Keratinocyte (primary cell): ENCODE results near the gene SLC9A7. TPM values are rescaled to one million over a fixed set of nuclear protein-coding genes. Genes with fewer than 3 reads are reported as not detected.

Experiments
- DNase-seq: peaks from one replicate; pipeline ENCODE4 v3.0.0-alpha.2; 2011; ENCODE audit warnings: low read depth, missing footprints, low spot score
- FAIRE-seq: peaks from 2 replicates; lab custom pipeline; 2011; peaks lifted over from hg19 to GRCh38; lab: Jason Lieb, UNC
- H2AFZ ChIP-seq: 2 replicates; pipeline ENCODE4 v1.6.0; 2012; ENCODE audit warnings: low read length, control low read depth, inconsistent platforms; ENCODE audit not compliant: control insufficient read depth
- H3K27ac ChIP-seq: 2 replicates; pipeline ENCODE4 v1.5.1; 2011; ENCODE audit warnings: low read length; ENCODE audit not compliant: control insufficient read depth, insufficient read depth
- H3K27me3 ChIP-seq: 3 replicates; pipeline ENCODE4 v1.6.0; 2011; ENCODE audit warnings: low read length; ENCODE audit not compliant: control insufficient read depth, insufficient read depth; ENCODE audit errors: extremely low read depth
- H3K36me3 ChIP-seq, 2 experiments: 2 replicates in 1 of 2; 3 replicates in 1 of 2; pipeline ENCODE4 v1.5.1; 2011; ENCODE audit warnings: low read length in 2 of 2, mild to moderate bottlenecking in 1 of 2; ENCODE audit not compliant: control insufficient read depth in 2 of 2, insufficient read depth in 2 of 2; ENCODE audit errors: extremely low read depth in 1 of 2
- H3K4me1 ChIP-seq: 3 replicates; pipeline ENCODE4 v1.5.1; 2011; ENCODE audit warnings: low read length; ENCODE audit not compliant: control insufficient read depth, insufficient read depth; ENCODE audit errors: extremely low read depth
- H3K4me2 ChIP-seq: 3 replicates; pipeline ENCODE4 v1.6.0; 2011; ENCODE audit warnings: low read depth, low read length; ENCODE audit not compliant: control insufficient read depth, insufficient read depth; ENCODE audit errors: extremely low read depth
- H3K4me3 ChIP-seq, 3 experiments: fragments of 200-600 bp in 1 of 3; sonication (generic) in 1 of 3; 2 replicates in 2 of 3; 3 replicates in 1 of 3; pipeline ENCODE4 v1.5.1; 2011 to 2016; ENCODE audit warnings: low read length in 3 of 3, mild to moderate bottlenecking in 3 of 3, control low read depth in 2 of 3, inconsistent platforms in 1 of 3, low read depth in 1 of 3, mixed read lengths in 1 of 3, mixed run types in 1 of 3, moderate library complexity in 1 of 3; ENCODE audit not compliant: control insufficient read depth in 2 of 3, insufficient read depth in 2 of 3; ENCODE audit errors: extremely low read depth in 1 of 3
- H3K79me2 ChIP-seq: 2 replicates; pipeline ENCODE4 v1.6.0; 2012; ENCODE audit warnings: low read length; ENCODE audit not compliant: control insufficient read depth, insufficient read depth
- H3K9ac ChIP-seq: 3 replicates; pipeline ENCODE4 v1.6.0; 2011; ENCODE audit warnings: low read length; ENCODE audit not compliant: control insufficient read depth, insufficient read depth; ENCODE audit errors: extremely low read depth
- H3K9me1 ChIP-seq: 3 replicates; pipeline ENCODE4 v1.6.0; 2011; ENCODE audit warnings: low read length; ENCODE audit not compliant: control insufficient read depth, insufficient read depth; ENCODE audit errors: extremely low read depth
- H3K9me3 ChIP-seq: 2 replicates; pipeline ENCODE4 v1.5.1; 2012; ENCODE audit warnings: low read depth, low read length; ENCODE audit not compliant: control insufficient read depth
- H4K20me1 ChIP-seq: 3 replicates; pipeline ENCODE4 v1.6.0; 2011; ENCODE audit warnings: low read length; ENCODE audit not compliant: control insufficient read depth, insufficient read depth; ENCODE audit errors: extremely low read depth
- EZH2 ChIP-seq: IDR thresholded peaks from one replicate; pipeline ENCODE4 v1.6.1; 2012; ENCODE audit warnings: inconsistent platforms, mild to moderate bottlenecking, low read length, moderate library complexity
- dilution Hi-C: fragments of 300-500 bp; cut with MboI; formaldehyde crosslinking; loops from one replicate; pipeline ENCODE4 v1.7.0; 2020; ENCODE audit warnings: low sequenced_read_pairs; ENCODE audit not compliant: extremely low pct_ligation_motif_present
- polyA plus RNA-seq, 5 experiments: library from polyadenylated mRNA; depleted of rRNA in 3 of 5; stranded (reverse) in 3 of 5; stranded (forward) in 1 of 5; unstranded in 1 of 5; fragments of >200 nt; gene quantifications; 1 replicate in 1 of 5; 2 replicates in 3 of 5; 3 replicates in 1 of 5; pipeline versions ENCODE4 v1.2.1 to v1.2.3, GENCODE V29; 2011 to 2012; ENCODE audit warnings: missing spikeins in 2 of 5, low read depth in 1 of 5, low replicate concordance in 1 of 5
- TF ChIP-seq, protein P1 (sequence below), 3 experiments: IDR thresholded peaks in 1 of 3; conservative IDR thresholded peaks in 1 of 3; optimal IDR thresholded peaks in 1 of 3; 2 replicates in 2 of 3; 3 replicates in 1 of 3; pipeline versions ENCODE3 to v1.5.1; 2011; ENCODE audit warnings: low read length in 3 of 3, mild to moderate bottlenecking in 3 of 3, moderate library complexity in 2 of 3, control low read depth in 1 of 3, inconsistent platforms in 1 of 3; ENCODE audit not compliant: insufficient read depth in 2 of 3; ENCODE audit errors: extremely low read depth in 1 of 3

The SLC9A7 gene
- polyA plus RNA-seq, 1 donor (not counting 4 experiments of a cell fraction or from before 2014, with no cell fraction given), result 8.1 TPM

DNA sequence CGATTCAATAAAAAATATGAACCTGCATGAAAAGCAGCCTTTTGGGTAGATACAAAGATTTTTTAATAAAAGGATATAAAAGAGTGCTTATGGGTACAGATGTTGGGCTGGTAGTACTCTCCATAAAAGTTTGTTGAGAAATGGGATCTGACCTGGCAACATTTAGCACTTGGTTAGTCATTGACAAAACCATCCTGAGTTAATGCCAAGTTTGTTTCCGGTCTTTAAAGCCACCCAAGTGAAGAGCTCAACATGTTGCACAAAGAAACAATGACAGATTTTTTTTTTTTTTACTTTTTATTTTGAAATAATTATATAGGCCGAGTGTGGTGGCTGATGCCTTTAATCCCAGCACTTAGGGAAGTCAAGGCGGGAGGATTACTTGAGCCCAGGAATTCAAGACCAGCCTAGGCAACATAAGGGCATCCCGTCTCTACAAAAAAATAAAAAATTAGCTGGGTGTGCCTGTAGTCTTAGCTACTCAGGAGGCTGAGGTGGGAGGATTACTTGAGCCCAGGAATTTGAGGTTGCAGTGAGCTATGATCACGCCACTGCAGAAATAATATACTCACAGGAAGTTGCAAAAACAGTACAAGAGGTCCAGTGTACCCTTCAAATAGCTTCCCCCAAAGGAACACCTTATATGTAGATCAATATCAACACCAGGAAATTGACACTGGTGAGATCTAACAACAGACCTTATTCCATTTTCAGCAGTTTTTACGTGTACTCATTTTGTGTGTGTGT, 168.8 kb downstream of the SLC9A7 start:
- no peak for FAIRE-seq
- TF ChIP-seq, protein P1, sequence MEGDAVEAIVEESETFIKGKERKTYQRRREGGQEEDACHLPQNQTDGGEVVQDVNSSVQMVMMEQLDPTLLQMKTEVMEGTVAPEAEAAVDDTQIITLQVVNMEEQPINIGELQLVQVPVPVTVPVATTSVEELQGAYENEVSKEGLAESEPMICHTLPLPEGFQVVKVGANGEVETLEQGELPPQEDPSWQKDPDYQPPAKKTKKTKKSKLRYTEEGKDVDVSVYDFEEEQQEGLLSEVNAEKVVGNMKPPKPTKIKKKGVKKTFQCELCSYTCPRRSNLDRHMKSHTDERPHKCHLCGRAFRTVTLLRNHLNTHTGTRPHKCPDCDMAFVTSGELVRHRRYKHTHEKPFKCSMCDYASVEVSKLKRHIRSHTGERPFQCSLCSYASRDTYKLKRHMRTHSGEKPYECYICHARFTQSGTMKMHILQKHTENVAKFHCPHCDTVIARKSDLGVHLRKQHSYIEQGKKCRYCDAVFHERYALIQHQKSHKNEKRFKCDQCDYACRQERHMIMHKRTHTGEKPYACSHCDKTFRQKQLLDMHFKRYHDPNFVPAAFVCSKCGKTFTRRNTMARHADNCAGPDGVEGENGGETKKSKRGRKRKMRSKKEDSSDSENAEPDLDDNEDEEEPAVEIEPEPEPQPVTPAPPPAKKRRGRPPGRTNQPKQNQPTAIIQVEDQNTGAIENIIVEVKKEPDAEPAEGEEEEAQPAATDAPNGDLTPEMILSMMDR (optimal IDR thresholded peaks at IDR 0.05 in 1 of 3, IDR thresholded peaks at IDR 0.05 in 1 of 3, conservative IDR thresholded peaks at IDR 0.05 in 1 of 3; ENCODE audit: extremely low read depth in 1 of 3, insufficient read depth in 2 of 3, low read length in 3 of 3), result no peak
- no peak for TF ChIP-seq EZH2
- no peaks in the 10 kb centered on the region for H3K27me3 ChIP-seq
- no peak overlapping the region for H3K4me3 ChIP-seq
- no peak overlapping the region for H3K4me2 ChIP-seq
- H3K9me3 ChIP-seq, result no peaks in the 10 kb centered on the region
- no peak overlapping the region for H3K9ac ChIP-seq
- DNase-seq, result no peak
- peaks cover 17% of the 10 kb centered on the region for H3K4me1 ChIP-seq
- dilution Hi-C loops, result no loop called here
- no peaks in the 10 kb centered on the region for H4K20me1 ChIP-seq
- no peak overlapping the region for H3K27ac ChIP-seq
- no peaks in the 10 kb centered on the region for H3K36me3 ChIP-seq
- H3K79me2 ChIP-seq, result no peaks in the 10 kb centered on the region
- no peaks in the 10 kb centered on the region for H3K9me1 ChIP-seq
- no peak overlapping the region for H2AFZ ChIP-seq

DNA sequence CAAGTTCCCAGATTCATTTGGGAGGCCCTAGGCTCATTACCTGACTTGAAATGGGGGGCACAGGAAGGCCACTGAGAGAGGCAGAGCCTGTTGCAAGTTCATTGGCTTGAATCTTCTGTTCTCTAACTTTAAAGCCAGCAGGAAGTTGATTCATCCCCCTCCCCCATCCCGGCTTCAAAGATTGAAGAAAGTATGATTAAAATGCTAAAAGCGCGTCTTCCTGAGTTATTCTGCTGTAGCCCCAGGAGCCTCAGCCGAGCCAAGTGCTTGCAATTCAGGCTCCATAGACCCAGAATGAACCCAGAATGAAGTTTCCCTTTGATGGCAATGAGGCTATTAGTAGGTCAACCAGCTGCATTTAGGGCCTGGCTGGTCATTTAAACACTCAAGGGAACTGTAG, 170.7 kb downstream of the SLC9A7 start:
- Histone ChIP-seq H3K9me3 (no peaks in the 10 kb centered on the region), H3K9me1 (no peaks in the 10 kb centered on the region), H4K20me1 (no peaks in the 10 kb centered on the region), H3K79me2 (no peaks in the 10 kb centered on the region), H3K4me1 (peaks cover 23% of the 10 kb centered on the region), H3K27ac (no peak overlapping the region), H2AFZ (peak overlapping the region; percentile 12), H3K27me3 (no peaks in the 10 kb centered on the region), H3K9ac (no peak overlapping the region), H3K4me2 (peak overlapping the region; percentile 54), H3K36me3 (no peaks in the 10 kb centered on the region), H3K4me3 (no peak overlapping the region)
- TF ChIP-seq, protein P1 (optimal IDR thresholded peaks at IDR 0.05 in 1 of 3, IDR thresholded peaks at IDR 0.05 in 1 of 3, conservative IDR thresholded peaks at IDR 0.05 in 1 of 3; ENCODE audit: extremely low read depth in 1 of 3, insufficient read depth in 2 of 3, low read length in 3 of 3), result no peak
- TF ChIP-seq EZH2, result no peak
- FAIRE-seq (no peak), DNase-seq (no peak)
- dilution Hi-C loops, result no loop called here
